HG02840 (cell line): Measurements from ENCODE around the gene TBC1D8.

Source experiments
- ATAC-seq: cut with Tn5 transposase; IDR thresholded peaks from one replicate; pipeline ENCODE4 v1.9.1; 2021; ENCODE audit warnings: mild to moderate bottlenecking, moderate library complexity, moderate number of reproducible peaks; ENCODE audit not compliant: unreplicated experiment, low FRiP score

TBC1D8 gene

GRCh38 chr2:101140237-101140636 lies 10.9 kb downstream of the TBC1D8 start:
- no peak for ATAC-seq

- no peak for ATAC-seq
These were observed 11.7 kb downstream of the TBC1D8 start for GRCh38 chr2:101139495-101139894.

GRCh38 chr2:101135412-101136296 lies 15.5 kb downstream of the TBC1D8 start:
- ATAC-seq, result no peak

GRCh38 chr2:101133492-101134100 lies 17.6 kb downstream of the TBC1D8 start:
- ATAC-seq, result no peak

- ATAC-seq, result no peak
These were observed 19.0 kb downstream of the TBC1D8 start for GRCh38 chr2:101132202-101132601.

- ATAC-seq, result no peak
These were observed 21.1 kb downstream of the TBC1D8 start for GRCh38 chr2:101130081-101130480.

- no peak for ATAC-seq
These were observed 23.7 kb downstream of the TBC1D8 start for GRCh38 chr2:101127319-101128056.

GRCh38 chr2:101125808-101126207 lies 25.4 kb downstream of the TBC1D8 start:
- no peak for ATAC-seq

- ATAC-seq, result no peak
These were observed 25.8 kb downstream of the TBC1D8 start for GRCh38 chr2:101125374-101125773.

- no peak for ATAC-seq
These were observed 26.4 kb downstream of the TBC1D8 start for GRCh38 chr2:101124643-101125366.

- no peak for ATAC-seq
These were observed 27.2 kb downstream of the TBC1D8 start for GRCh38 chr2:101123795-101124471.

- ATAC-seq, result no peak
These were observed 30.0 kb downstream of the TBC1D8 start for GRCh38 chr2:101121174-101121573.

- ATAC-seq, result no peak
These were observed 30.8 kb downstream of the TBC1D8 start for GRCh38 chr2:101120124-101120996.

- ATAC-seq, result no peak
These were observed 31.8 kb downstream of the TBC1D8 start for GRCh38 chr2:101119431-101119830.

GRCh38 chr2:101116841-101117552 lies 34.2 kb downstream of the TBC1D8 start:
- no peak for ATAC-seq

GRCh38 chr2:101116348-101116747 lies 34.8 kb downstream of the TBC1D8 start:
- no peak for ATAC-seq

- ATAC-seq, result no peak
These were observed 35.5 kb downstream of the TBC1D8 start for GRCh38 chr2:101115664-101116063.

- no peak for ATAC-seq
These were observed 36.4 kb downstream of the TBC1D8 start for GRCh38 chr2:101114815-101115214.
